A673 (cell line): ENCODE results near the gene ARMH3.

Experiments used
- EZH2 ChIP-seq: fragments of 200-600 bp; sonication (generic); IDR thresholded peaks from 2 replicates; pipeline ENCODE4 v1.6.1; 2017; ENCODE audit warnings: borderline replicate concordance, low read depth, mild to moderate bottlenecking, mixed read lengths, antibody characterized with exemption, low read length; ENCODE audit not compliant: poor library complexity, severe bottlenecking
- TF ChIP-seq, protein P1 (sequence below): fragments of 300-800, 200-600 bp; sonication (generic); conservative IDR thresholded peaks from 2 replicates; pipeline ENCODE4 v1.5.1; 2017; ENCODE audit warnings: low read depth, mild to moderate bottlenecking, antibody characterized with exemption, low read length, moderate library complexity, mixed read lengths

DNA sequence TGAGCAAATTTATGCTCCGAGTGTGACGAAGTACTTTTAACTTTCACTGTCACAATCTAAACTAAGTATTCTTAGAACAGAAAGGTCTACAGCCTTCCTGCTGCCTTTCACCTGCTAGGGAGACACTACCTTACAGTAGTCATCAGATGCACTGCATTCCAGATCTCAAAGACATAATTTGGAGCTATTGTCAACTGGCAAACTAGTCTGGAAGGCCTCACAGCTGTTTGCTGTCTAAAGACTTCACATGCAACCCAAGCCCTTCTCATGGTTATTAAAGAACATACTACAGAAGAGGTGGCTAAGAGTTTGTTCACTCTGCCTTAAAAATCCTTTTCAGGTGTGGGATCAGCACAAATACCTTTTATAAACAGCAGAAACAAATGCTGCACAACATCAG is 120.5 kb downstream of the ARMH3 start:
- TF ChIP-seq, protein P1, sequence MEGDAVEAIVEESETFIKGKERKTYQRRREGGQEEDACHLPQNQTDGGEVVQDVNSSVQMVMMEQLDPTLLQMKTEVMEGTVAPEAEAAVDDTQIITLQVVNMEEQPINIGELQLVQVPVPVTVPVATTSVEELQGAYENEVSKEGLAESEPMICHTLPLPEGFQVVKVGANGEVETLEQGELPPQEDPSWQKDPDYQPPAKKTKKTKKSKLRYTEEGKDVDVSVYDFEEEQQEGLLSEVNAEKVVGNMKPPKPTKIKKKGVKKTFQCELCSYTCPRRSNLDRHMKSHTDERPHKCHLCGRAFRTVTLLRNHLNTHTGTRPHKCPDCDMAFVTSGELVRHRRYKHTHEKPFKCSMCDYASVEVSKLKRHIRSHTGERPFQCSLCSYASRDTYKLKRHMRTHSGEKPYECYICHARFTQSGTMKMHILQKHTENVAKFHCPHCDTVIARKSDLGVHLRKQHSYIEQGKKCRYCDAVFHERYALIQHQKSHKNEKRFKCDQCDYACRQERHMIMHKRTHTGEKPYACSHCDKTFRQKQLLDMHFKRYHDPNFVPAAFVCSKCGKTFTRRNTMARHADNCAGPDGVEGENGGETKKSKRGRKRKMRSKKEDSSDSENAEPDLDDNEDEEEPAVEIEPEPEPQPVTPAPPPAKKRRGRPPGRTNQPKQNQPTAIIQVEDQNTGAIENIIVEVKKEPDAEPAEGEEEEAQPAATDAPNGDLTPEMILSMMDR, result no peak
- no peak for TF ChIP-seq EZH2
